ENCODE data around the gene L3MBTL3.

DNA sequence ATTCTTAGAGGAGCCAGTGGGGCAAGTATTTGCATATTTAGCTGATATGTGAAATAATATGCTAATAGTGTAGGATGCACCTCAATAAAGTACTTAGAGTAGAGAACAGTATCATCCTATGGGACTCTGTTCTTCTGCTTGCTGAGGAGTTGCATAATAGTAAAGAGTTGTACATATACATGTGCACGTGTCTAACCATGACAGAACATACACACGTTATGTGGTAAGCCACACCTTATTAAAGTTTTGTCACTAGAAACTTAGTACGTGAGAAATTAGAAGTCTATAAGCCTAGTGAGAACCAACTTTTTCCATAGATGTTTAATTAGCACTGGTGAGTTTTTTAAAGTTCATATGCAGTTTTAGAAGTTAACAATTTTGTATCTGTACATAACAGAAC, 80.7 kb downstream of the L3MBTL3 start:
- no peak for TF ChIP-seq POLR2A (IDR thresholded peaks at IDR 0.05)
- TF ChIP-seq, protein P1, sequence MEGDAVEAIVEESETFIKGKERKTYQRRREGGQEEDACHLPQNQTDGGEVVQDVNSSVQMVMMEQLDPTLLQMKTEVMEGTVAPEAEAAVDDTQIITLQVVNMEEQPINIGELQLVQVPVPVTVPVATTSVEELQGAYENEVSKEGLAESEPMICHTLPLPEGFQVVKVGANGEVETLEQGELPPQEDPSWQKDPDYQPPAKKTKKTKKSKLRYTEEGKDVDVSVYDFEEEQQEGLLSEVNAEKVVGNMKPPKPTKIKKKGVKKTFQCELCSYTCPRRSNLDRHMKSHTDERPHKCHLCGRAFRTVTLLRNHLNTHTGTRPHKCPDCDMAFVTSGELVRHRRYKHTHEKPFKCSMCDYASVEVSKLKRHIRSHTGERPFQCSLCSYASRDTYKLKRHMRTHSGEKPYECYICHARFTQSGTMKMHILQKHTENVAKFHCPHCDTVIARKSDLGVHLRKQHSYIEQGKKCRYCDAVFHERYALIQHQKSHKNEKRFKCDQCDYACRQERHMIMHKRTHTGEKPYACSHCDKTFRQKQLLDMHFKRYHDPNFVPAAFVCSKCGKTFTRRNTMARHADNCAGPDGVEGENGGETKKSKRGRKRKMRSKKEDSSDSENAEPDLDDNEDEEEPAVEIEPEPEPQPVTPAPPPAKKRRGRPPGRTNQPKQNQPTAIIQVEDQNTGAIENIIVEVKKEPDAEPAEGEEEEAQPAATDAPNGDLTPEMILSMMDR (IDR thresholded peaks at IDR 0.05): no peak

All from thyroid gland (tissue), 4 donors.